Keratinocyte (primary cell): Measurements from ENCODE around the gene KLHL42. TPM values are rescaled to one million over a fixed set of nuclear protein-coding genes. Genes with fewer than 3 reads are reported as not detected.

Source experiments
- DNase-seq: peaks from one replicate; pipeline ENCODE4 v3.0.0-alpha.2; 2011; ENCODE audit warnings: low read depth, missing footprints, low spot score
- FAIRE-seq: peaks from 2 replicates; lab custom pipeline; 2011; peaks lifted over from hg19 to GRCh38; lab: Jason Lieb, UNC
- H2AFZ ChIP-seq: 2 replicates; pipeline ENCODE4 v1.6.0; 2012; ENCODE audit warnings: low read length, control low read depth, inconsistent platforms; ENCODE audit not compliant: control insufficient read depth
- H3K27ac ChIP-seq: 2 replicates; pipeline ENCODE4 v1.5.1; 2011; ENCODE audit warnings: low read length; ENCODE audit not compliant: control insufficient read depth, insufficient read depth
- H3K27me3 ChIP-seq: 3 replicates; pipeline ENCODE4 v1.6.0; 2011; ENCODE audit warnings: low read length; ENCODE audit not compliant: control insufficient read depth, insufficient read depth; ENCODE audit errors: extremely low read depth
- H3K36me3 ChIP-seq, 2 experiments: 2 replicates in 1 of 2; 3 replicates in 1 of 2; pipeline ENCODE4 v1.5.1; 2011; ENCODE audit warnings: low read length in 2 of 2, mild to moderate bottlenecking in 1 of 2; ENCODE audit not compliant: control insufficient read depth in 2 of 2, insufficient read depth in 2 of 2; ENCODE audit errors: extremely low read depth in 1 of 2
- H3K4me1 ChIP-seq: 3 replicates; pipeline ENCODE4 v1.5.1; 2011; ENCODE audit warnings: low read length; ENCODE audit not compliant: control insufficient read depth, insufficient read depth; ENCODE audit errors: extremely low read depth
- H3K4me2 ChIP-seq: 3 replicates; pipeline ENCODE4 v1.6.0; 2011; ENCODE audit warnings: low read depth, low read length; ENCODE audit not compliant: control insufficient read depth, insufficient read depth; ENCODE audit errors: extremely low read depth
- H3K4me3 ChIP-seq, 3 experiments: fragments of 200-600 bp in 1 of 3; sonication (generic) in 1 of 3; 2 replicates in 2 of 3; 3 replicates in 1 of 3; pipeline ENCODE4 v1.5.1; 2011 to 2016; ENCODE audit warnings: low read length in 3 of 3, mild to moderate bottlenecking in 3 of 3, control low read depth in 2 of 3, inconsistent platforms in 1 of 3, low read depth in 1 of 3, mixed read lengths in 1 of 3, mixed run types in 1 of 3, moderate library complexity in 1 of 3; ENCODE audit not compliant: control insufficient read depth in 2 of 3, insufficient read depth in 2 of 3; ENCODE audit errors: extremely low read depth in 1 of 3
- H3K79me2 ChIP-seq: 2 replicates; pipeline ENCODE4 v1.6.0; 2012; ENCODE audit warnings: low read length; ENCODE audit not compliant: control insufficient read depth, insufficient read depth
- H3K9ac ChIP-seq: 3 replicates; pipeline ENCODE4 v1.6.0; 2011; ENCODE audit warnings: low read length; ENCODE audit not compliant: control insufficient read depth, insufficient read depth; ENCODE audit errors: extremely low read depth
- H3K9me1 ChIP-seq: 3 replicates; pipeline ENCODE4 v1.6.0; 2011; ENCODE audit warnings: low read length; ENCODE audit not compliant: control insufficient read depth, insufficient read depth; ENCODE audit errors: extremely low read depth
- H3K9me3 ChIP-seq: 2 replicates; pipeline ENCODE4 v1.5.1; 2012; ENCODE audit warnings: low read depth, low read length; ENCODE audit not compliant: control insufficient read depth
- H4K20me1 ChIP-seq: 3 replicates; pipeline ENCODE4 v1.6.0; 2011; ENCODE audit warnings: low read length; ENCODE audit not compliant: control insufficient read depth, insufficient read depth; ENCODE audit errors: extremely low read depth
- CTCF ChIP-seq, 3 experiments: IDR thresholded peaks in 1 of 3; conservative IDR thresholded peaks in 1 of 3; optimal IDR thresholded peaks in 1 of 3; 2 replicates in 2 of 3; 3 replicates in 1 of 3; pipeline versions ENCODE3 to v1.5.1; 2011; ENCODE audit warnings: low read length in 3 of 3, mild to moderate bottlenecking in 3 of 3, moderate library complexity in 2 of 3, control low read depth in 1 of 3, inconsistent platforms in 1 of 3; ENCODE audit not compliant: insufficient read depth in 2 of 3; ENCODE audit errors: extremely low read depth in 1 of 3
- EZH2 ChIP-seq: IDR thresholded peaks from one replicate; pipeline ENCODE4 v1.6.1; 2012; ENCODE audit warnings: inconsistent platforms, mild to moderate bottlenecking, low read length, moderate library complexity
- dilution Hi-C: fragments of 300-500 bp; cut with MboI; formaldehyde crosslinking; loops from one replicate; pipeline ENCODE4 v1.7.0; 2020; ENCODE audit warnings: low sequenced_read_pairs; ENCODE audit not compliant: extremely low pct_ligation_motif_present
- polyA plus RNA-seq, 5 experiments: library from polyadenylated mRNA; depleted of rRNA in 3 of 5; stranded (reverse) in 3 of 5; stranded (forward) in 1 of 5; unstranded in 1 of 5; fragments of >200 nt; gene quantifications; 1 replicate in 1 of 5; 2 replicates in 3 of 5; 3 replicates in 1 of 5; pipeline versions ENCODE4 v1.2.1 to v1.2.3, GENCODE V29; 2011 to 2012; ENCODE audit warnings: missing spikeins in 2 of 5, low read depth in 1 of 5, low replicate concordance in 1 of 5

Gene KLHL42
- polyA plus RNA-seq, 1 donor (not counting 4 experiments of a cell fraction or from before 2014, with no cell fraction given) = 27.2 TPM

- no peaks in the 10 kb centered on the region for H3K79me2 ChIP-seq
- TF ChIP-seq CTCF (optimal IDR thresholded peaks at IDR 0.05 in 1 of 3, IDR thresholded peaks at IDR 0.05 in 1 of 3, conservative IDR thresholded peaks at IDR 0.05 in 1 of 3; ENCODE audit: extremely low read depth in 1 of 3, insufficient read depth in 2 of 3, low read length in 3 of 3) (no peak), EZH2 (no peak)
- no peaks in the 10 kb centered on the region for H3K9me3 ChIP-seq
- dilution Hi-C loops = no loop called here
- no peak overlapping the region for H3K9ac ChIP-seq
- DNase-seq (no peak), FAIRE-seq (no peak)
- H3K27ac ChIP-seq = no peak overlapping the region
- no peaks in the 10 kb centered on the region for H3K9me1 ChIP-seq
- no peak overlapping the region for H3K4me2 ChIP-seq
- no peak overlapping the region for H3K4me3 ChIP-seq
- no peaks in the 10 kb centered on the region for H3K4me1 ChIP-seq
- H2AFZ ChIP-seq = no peak overlapping the region
- no peaks in the 10 kb centered on the region for H3K27me3 ChIP-seq
- no peaks in the 10 kb centered on the region for H4K20me1 ChIP-seq
- H3K36me3 ChIP-seq = peaks cover 0 to 3% of the 10 kb centered on the region in 2 experiments
Observed at GRCh38 chr12:27806259-27806658, 26.2 kb downstream of the KLHL42 start.

- dilution Hi-C loops = no loop called here
Observed at GRCh38 chr12:27807063-27807703, 27.1 kb downstream of the KLHL42 start.

More at GRCh38 chr12:27807063-27807703, 27.1 kb downstream of the KLHL42 start:
- Histone ChIP-seq H3K9me1 (no peaks in the 10 kb centered on the region), H3K9me3 (no peaks in the 10 kb centered on the region), H3K4me1 (no peaks in the 10 kb centered on the region), H3K27ac (no peak overlapping the region), H2AFZ (no peak overlapping the region), H4K20me1 (no peaks in the 10 kb centered on the region), H3K79me2 (no peaks in the 10 kb centered on the region), H3K4me2 (no peak overlapping the region), H3K9ac (no peak overlapping the region), H3K27me3 (no peaks in the 10 kb centered on the region), H3K36me3 (no peaks in the 10 kb centered on the region), H3K4me3 (no peak overlapping the region)
- DNase-seq (no peak), FAIRE-seq (no peak)
- no peak for TF ChIP-seq CTCF (optimal IDR thresholded peaks at IDR 0.05 in 1 of 3, IDR thresholded peaks at IDR 0.05 in 1 of 3, conservative IDR thresholded peaks at IDR 0.05 in 1 of 3; ENCODE audit: extremely low read depth in 1 of 3, insufficient read depth in 2 of 3, low read length in 3 of 3)
- no peak for TF ChIP-seq EZH2
